ENCODE measurements around the gene PPFIA1. TPM values are rescaled to one million over a fixed set of nuclear protein-coding genes. Genes with fewer than 3 reads are reported as not detected.

Gene PPFIA1
- total RNA-seq, 4 donors from 2014 or later: 50.9 to 57.9 (median 54.6) TPM

- DNase-seq: no peak
- intact Hi-C loops (cut with DNase I): no loop called here
- H3K9me3 ChIP-seq: no peaks in the 10 kb centered on the region
- no peak overlapping the region for H3K27ac ChIP-seq
- TF ChIP-seq CTCF (IDR thresholded peaks at IDR 0.05): no peak
- TF ChIP-seq POLR2A (IDR thresholded peaks at IDR 0.05): no peak
- H3K36me3 ChIP-seq: peaks cover 44 to 47% of the 10 kb centered on the region in 2 donors
- no peaks in the 10 kb centered on the region for H3K4me1 ChIP-seq
- H3K4me3 ChIP-seq (replicated peaks in 1 of 3): no peak overlapping the region
- no peaks in the 10 kb centered on the region for H3K27me3 ChIP-seq
- 90 to 92% methylated on average over 8 of the region's 8 CpGs for WGBS, 2 donors
These were observed 89.1 kb downstream of the PPFIA1 start for GRCh38 chr11:70359451-70360205.

DNA sequence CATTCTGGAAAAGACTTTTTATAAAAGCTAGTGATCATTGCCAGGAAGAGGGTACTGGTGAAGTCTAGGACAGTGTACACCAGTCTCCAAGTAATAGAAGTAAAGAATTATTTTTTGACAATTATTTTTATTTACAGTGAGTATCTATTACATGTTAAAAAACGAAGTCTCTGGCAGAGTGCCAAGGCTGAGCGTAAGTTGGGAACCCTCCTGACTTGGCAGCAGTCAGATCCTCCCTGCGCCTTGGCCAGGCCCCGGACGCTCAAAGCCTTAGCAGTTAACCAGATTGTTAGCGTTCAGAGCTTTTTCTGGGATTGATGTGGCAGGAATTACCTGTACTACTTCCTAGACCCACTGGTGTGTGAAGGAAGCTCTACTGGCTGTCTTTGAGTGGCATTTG, 89.7 kb downstream of the PPFIA1 start:
- no peaks in the 10 kb centered on the region for H3K27me3 ChIP-seq
- no peaks in the 10 kb centered on the region for H3K4me1 ChIP-seq
- no peaks in the 10 kb centered on the region for H3K9me3 ChIP-seq
- H3K36me3 ChIP-seq: peaks cover 38 to 41% of the 10 kb centered on the region in 2 donors
- intact Hi-C loops (cut with DNase I): no loop called here
- no peak overlapping the region for H3K27ac ChIP-seq
- WGBS, 2 donors: 84 to 86% methylated on average over 6 of the region's 6 CpGs
- no peak for DNase-seq
- no peak overlapping the region for H3K4me3 ChIP-seq (replicated peaks in 1 of 3)
- TF ChIP-seq CTCF (IDR thresholded peaks at IDR 0.05): no peak
- TF ChIP-seq POLR2A (IDR thresholded peaks at IDR 0.05): no peak

GRCh38 chr11:70364178-70364577, 93.7 kb downstream of the PPFIA1 start:
- intact Hi-C loops (cut with DNase I): no loop called here
- H3K4me1 ChIP-seq: no peaks in the 10 kb centered on the region
- WGBS, 2 donors: 76 to 83% methylated on average over 2 of the region's 2 CpGs
- TF ChIP-seq POLR2A (IDR thresholded peaks at IDR 0.05): no peak
- no peak for TF ChIP-seq CTCF (IDR thresholded peaks at IDR 0.05)
- no peak for DNase-seq
- H3K4me3 ChIP-seq (replicated peaks in 1 of 3): no peak overlapping the region
- peaks cover 14 to 25% of the 10 kb centered on the region in 2 donors for H3K36me3 ChIP-seq
- no peaks in the 10 kb centered on the region for H3K27me3 ChIP-seq
- H3K9me3 ChIP-seq: no peaks in the 10 kb centered on the region
- no peak overlapping the region for H3K27ac ChIP-seq

DNA sequence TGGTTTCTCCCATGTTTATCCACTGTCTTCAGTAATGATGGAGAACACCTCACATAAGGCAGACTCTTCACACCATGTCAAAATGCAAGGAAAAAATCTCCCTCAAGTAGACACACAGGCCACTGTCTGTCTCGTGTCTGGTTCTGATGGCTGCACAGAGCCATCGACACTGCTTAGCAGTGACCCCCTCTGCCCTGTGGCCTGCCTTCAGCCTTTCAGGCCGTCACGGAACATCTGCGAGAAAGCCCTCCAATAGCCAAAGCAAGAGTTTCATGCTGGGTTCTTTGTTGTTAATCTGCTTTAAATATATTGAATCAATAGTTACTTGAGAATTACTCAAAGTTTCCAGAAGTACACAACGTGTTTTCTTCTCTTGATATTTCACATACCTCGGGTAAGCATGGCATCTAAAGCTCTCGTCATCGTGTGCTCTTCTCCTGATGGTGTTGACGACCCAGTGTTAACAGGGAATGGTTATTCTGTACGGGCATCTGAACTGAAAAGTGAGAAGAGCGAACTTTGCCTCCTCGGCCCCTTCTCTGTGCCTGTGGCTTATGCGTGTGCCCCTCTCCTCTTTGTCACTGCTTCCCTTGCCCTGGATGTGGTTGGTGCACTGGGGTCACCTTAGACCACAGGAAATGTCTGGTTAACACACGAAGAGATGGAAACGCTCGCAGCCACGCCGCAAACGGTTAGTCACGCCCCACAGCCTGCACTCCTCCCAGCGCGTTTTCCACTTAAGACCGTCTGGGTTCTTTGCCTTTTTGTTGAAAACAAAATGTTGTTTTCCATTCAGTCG, 94.5 kb downstream of the PPFIA1 start:
- TF ChIP-seq CTCF (IDR thresholded peaks at IDR 0.05) (no peak), POLR2A (IDR thresholded peaks at IDR 0.05) (no peak)
- no peaks in the 10 kb centered on the region for H3K9me3 ChIP-seq
- H3K27ac ChIP-seq: no peak overlapping the region
- no peaks in the 10 kb centered on the region for H3K27me3 ChIP-seq
- peaks cover 14 to 18% of the 10 kb centered on the region in 2 donors for H3K36me3 ChIP-seq
- 86 to 88% methylated on average over 25 of the region's 25 CpGs for WGBS, 2 donors
- H3K4me1 ChIP-seq: no peaks in the 10 kb centered on the region
- intact Hi-C loops (cut with DNase I): no loop called here
- DNase-seq: no peak
- no peak overlapping the region for H3K4me3 ChIP-seq (replicated peaks in 1 of 3)

- no peak overlapping the region for H3K27ac ChIP-seq
- H3K9me3 ChIP-seq: no peaks in the 10 kb centered on the region
- H3K4me1 ChIP-seq: no peaks in the 10 kb centered on the region
- TF ChIP-seq POLR2A (IDR thresholded peaks at IDR 0.05) (no peak), CTCF (IDR thresholded peaks at IDR 0.05) (no peak)
- no peak overlapping the region for H3K4me3 ChIP-seq (replicated peaks in 1 of 3)
- peaks cover 14 to 18% of the 10 kb centered on the region in 2 donors for H3K36me3 ChIP-seq
- 92 to 93% methylated on average over 3 of the region's 3 CpGs for WGBS, 2 donors
- H3K27me3 ChIP-seq: no peaks in the 10 kb centered on the region
- DNase-seq: no peak
- intact Hi-C loops (cut with DNase I): no loop called here
These were observed 95.0 kb downstream of the PPFIA1 start for GRCh38 chr11:70365544-70365927.
